Lower leg skin (tissue), 3 donors: ENCODE results near the gene CLDN7.

Experiments
- POLR2A ChIP-seq, 2 donors: fragments of 450-650 bp; IDR thresholded peaks; one replicate each; pipeline ENCODE4 v1.6.1; 2016 to 2017; ENCODE audit warnings: antibody characterized with exemption in 2 of 2, mild to moderate bottlenecking in 1 of 2, moderate library complexity in 1 of 2
- TF ChIP-seq, protein P1 (sequence below), 3 donors: fragments of 450-650 bp; IDR thresholded peaks; one replicate each; pipeline ENCODE4 v1.5.1; 2016; ENCODE audit warnings: antibody characterized with exemption in 3 of 3, mild to moderate bottlenecking in 3 of 3, moderate library complexity in 2 of 3

DNA sequence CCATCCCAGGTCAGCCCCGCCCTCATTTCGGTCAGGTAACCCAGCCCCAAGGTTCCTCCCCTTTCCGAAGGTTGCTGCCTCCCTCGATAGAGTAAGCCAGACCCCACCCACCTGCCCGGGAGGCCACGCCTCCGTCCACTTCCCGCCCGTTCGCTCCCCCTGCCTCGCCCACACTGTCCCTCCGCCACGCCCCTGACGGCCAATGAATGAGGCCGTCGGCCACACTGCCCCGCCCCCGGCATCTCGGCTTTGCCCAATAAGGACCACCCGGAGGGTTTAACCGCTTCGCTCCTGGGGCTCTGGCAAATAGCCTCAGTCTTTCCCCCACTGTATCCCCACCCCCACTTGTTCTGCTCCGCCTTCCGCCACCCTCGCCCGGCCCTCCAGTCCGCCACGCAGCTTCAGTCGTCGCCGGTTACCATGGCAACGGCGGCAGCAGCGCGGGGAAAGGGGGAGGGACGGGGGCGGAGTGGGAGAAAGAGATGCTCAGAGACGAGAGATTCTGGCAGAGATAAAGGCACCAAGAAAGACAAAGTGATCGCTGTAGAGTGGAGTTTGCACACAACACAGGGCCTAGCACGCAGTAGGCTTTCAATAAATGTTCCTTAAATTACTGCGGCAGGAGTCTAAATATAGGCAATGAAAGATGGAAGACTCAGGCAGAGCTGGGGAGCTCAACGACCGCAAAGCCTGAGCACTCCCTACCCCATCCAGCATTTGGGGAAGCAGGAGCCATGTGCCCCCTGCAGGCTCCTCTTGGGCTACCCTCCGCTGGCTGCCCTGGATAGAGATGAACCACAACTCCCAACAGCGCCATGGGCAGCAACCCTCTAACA, 47.8 kb downstream of the CLDN7 start:
- TF ChIP-seq, protein P1, sequence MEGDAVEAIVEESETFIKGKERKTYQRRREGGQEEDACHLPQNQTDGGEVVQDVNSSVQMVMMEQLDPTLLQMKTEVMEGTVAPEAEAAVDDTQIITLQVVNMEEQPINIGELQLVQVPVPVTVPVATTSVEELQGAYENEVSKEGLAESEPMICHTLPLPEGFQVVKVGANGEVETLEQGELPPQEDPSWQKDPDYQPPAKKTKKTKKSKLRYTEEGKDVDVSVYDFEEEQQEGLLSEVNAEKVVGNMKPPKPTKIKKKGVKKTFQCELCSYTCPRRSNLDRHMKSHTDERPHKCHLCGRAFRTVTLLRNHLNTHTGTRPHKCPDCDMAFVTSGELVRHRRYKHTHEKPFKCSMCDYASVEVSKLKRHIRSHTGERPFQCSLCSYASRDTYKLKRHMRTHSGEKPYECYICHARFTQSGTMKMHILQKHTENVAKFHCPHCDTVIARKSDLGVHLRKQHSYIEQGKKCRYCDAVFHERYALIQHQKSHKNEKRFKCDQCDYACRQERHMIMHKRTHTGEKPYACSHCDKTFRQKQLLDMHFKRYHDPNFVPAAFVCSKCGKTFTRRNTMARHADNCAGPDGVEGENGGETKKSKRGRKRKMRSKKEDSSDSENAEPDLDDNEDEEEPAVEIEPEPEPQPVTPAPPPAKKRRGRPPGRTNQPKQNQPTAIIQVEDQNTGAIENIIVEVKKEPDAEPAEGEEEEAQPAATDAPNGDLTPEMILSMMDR (IDR thresholded peaks at IDR 0.05): no peak
- TF ChIP-seq POLR2A (IDR thresholded peaks at IDR 0.05): no peak
